NCI-H2029 treated with DMSO at 0.1 percent for 48 hours (cell line): ENCODE measurements around the gene PRR36.

Experiments used
- DNase-seq: peaks from one replicate; lab custom pipeline; 2025; lab: John Stamatoyannopoulos, UW

PRR36 gene

GRCh38 chr19:7845390-7846154 is 28.6 kb downstream of the PRR36 start:
- no peak for DNase-seq

DNA sequence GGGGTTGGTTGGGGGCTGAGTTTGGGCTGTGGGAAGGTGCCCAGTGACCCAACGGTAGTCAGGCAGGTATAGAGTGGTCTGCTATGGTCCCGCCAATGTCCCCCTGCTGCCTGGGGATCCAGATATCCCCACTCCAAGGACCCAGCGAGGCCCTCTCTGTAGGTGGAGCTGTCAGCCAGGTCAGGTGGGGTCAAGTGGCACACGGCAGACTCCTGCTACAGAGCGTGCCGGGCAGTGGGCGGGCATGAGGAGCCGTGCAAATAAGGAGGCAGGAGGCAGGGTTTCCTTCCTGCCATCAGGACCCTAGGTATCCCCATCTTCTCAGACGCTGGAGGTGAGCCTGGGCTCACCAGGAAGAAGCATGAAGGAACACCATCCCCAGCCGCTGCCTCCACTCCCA is 29.2 kb downstream of the PRR36 start:
- DNase-seq = no peak

DNA sequence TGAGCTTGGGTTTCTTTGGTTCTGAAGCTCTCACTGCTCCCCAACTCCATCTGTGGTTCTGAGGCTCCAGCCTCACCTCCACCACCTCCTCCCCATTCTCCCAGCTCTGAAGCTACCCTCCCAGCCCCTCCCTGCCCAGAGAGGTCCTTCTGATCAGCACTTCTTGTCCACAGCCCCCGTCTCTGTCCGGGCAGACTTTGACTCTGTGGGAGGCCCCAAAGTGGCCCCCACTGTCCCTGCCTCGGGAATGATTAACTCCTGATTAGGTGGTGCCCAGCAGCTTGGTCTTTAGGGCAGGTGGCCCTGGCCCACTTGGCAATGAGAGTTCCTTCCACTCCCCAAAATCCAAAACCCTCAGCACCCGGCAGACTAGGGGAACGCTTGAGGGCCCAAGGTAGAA is 29.8 kb downstream of the PRR36 start:
- no peak for DNase-seq

DNA sequence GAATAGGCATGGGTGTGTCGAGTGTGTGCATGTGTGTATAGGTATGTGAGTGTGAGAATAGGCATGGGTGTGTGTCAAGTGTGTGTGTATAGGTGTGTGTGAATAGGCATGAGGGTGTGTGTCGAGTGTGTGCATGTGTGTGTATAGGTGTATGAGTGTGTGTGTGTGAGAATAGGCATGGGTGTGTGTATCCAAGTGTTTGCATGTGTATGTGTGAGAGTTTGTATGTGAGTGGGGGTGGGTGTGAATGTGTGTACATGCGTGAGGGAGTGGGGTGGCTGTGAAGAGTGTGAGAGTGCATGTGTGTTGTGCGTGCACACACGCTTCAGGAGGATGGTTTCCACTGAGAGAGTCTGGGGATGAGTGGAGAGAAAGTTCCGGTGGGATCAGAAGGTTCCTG is 30.7 kb downstream of the PRR36 start:
- DNase-seq = no peak

GRCh38 chr19:7842661-7843294 is 31.4 kb downstream of the PRR36 start:
- no peak for DNase-seq

DNA sequence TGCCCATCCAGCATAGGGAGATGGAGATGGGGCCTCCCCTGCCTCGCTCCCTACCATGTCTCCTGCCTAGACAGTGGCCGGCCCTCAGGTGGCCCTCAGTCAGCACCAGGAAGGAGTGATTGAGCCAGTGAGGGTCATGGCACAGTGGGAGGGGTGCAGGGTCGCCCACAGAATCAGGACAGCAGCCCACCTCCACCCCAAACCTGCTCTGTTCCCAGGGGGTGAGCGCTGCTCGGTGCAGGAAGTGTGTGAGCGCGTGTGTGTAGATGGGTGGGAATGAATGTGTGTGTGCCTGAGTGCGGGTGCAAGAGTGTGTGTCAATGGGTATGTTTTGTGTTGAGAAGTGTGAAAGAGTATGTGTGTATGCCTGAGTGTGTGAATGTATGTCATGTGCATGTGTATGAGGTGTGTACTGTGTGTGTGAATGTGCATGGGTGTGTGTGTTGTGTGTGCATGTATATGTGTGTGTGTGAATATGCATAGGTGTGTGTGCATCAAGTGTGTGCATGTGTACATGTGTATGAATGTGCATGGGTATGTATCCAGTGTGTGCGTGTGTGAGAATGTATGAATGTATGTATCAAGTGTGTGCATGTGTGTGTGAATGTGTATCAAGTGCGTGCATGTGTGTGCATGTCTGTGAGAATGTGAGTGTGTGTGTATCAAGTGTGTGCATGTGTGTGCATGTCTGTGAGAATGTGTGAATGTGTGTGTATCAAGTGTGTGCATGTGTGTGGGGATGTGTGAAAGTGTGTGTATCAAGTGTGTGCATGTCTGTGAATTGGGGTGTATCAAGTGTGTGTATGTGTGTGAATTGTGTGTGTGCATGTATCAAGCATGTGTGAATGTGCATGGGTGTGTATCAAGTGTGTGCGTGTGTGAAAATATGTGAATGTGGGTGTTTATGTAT is 32.2 kb downstream of the PRR36 start:
- DNase-seq = no peak

GRCh38 chr19:7840629-7841028 is 33.6 kb downstream of the PRR36 start:
- no peak for DNase-seq

DNA sequence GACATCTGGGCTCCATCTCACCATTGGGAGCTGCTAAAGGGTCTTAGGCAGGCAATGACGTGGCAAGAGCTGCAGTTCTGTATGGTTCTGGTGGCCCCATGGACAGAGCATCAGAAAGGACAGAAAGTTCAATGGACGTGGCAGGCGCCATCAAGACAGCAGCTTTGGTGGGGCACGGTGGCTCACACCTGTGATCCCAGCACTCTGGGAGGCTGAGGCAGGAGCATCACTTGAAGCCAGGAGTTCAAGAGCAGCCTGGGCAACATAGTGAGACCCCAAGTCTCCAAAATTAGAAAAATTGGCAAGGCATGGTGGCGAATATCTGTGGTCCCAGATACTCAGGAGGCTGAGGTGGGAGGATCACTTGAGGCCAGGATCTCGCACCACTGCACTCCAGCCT is 34.7 kb downstream of the PRR36 start:
- DNase-seq = no peak

DNA sequence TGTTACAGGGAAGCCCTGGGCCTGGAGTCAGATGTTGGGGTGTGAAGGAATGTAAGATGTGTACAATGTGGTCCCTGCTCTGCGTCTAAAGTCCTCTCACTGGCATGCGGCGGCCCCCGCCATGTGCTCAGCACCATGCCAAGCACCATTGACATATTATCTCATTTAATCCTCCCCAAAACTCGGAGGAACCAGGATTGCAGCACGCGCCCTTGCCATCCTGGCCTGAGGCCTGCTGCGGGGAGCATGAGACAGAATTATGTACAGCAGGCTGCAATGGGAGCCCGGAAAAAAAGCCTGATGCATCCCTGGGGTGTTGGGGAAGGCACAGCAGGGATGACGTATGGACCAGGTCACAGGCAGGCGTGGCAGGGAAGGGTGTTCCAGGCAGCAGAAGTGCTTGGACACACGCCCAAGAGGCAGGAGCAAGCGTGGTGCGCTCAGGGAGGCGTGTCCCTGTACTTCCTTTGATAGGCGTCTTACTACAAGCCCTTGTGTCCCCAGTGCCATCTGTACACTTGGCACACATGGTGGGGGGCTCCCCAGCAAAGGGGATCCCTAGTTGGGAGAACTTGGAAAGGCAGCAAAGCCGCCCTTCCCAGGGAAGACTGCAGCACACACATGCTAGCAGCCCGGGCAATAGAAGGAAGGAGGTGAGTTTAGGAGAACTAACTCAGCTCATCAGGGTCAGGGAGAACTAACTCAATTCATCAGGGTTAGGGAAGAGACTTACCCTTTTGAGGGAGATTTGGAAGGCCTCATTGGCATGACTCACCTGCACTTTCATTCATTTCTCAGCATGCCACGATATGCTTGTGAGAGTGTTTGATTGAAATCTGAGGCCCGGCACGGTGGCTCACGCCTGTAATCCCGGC is 40.7 kb downstream of the PRR36 start:
- DNase-seq = peak; percentile 52

DNA sequence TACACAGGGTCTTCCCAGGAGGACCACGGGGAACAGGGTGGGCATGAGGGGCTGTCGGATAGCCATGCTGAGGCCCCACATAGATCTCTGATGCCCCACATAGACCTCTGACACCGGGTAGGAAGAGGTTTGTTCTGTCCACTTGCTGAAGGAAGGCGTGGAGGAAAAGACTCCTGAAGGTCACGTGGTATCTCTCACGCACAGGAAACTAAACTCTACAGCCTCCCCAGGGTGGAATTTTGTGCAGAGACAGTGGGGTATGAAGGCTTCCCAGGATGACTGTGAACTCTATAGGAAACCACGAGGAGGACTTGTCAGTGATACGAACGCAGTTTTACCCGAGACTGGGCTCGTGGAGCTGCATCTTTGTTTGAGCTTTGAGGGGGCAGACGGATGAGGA is 41.4 kb downstream of the PRR36 start:
- no peak for DNase-seq

- no peak for DNase-seq
Measured at GRCh38 chr19:7832009-7832408, 42.2 kb downstream of the PRR36 start.

- DNase-seq = no peak
Measured at GRCh38 chr19:7831452-7831851, 42.7 kb downstream of the PRR36 start.

- no peak for DNase-seq
Measured at GRCh38 chr19:7830823-7831222, 43.4 kb downstream of the PRR36 start.

GRCh38 chr19:7830272-7830771 is 43.9 kb downstream of the PRR36 start:
- DNase-seq = no peak

DNA sequence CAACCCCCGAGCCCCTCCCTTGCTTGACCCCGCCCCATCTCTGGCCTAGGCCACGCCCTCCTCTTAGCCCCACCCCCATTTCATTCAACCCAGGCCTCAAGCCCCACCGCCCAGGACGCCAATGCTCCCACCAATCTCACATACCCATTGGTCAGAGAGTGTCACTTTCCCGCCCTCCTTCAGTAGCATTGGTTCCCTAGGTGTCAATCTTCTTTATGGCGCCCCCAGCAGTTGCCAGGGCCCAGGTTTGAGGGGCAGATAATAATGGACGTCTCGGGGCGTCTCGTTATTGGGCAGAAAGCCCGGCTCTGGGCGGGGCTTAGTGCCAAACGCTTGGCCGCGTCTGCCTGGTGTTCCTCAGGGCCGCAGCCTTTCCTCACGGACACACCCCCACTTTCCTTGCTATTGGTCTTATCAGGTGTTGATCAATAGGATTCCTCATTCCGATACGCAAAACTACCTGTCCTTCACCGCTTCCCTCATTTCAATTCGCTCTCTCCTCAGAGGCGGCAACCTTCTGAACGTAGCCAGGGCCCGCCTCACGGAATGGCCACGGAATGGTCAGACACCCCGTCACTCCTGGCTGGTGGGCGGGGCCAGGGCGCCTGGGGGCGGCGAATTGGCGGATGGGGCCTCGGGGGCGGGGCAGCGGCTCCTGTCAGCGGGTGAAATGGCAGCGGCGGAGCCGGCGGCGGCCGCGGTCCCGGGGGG is 44.5 kb downstream of the PRR36 start, which contains the start of gene EVI5L:
EVI5L (plus strand) TSS at position 658 of the 711 bp plus-strand sequence. CDS start 16,325 bp downstream, outside the sequence.
- DNase-seq = peak; percentile 99

GRCh38 chr19:7829166-7829520 is 45.0 kb downstream of the PRR36 start:
- no peak for DNase-seq

GRCh38 chr19:7823686-7824301 is 50.4 kb downstream of the PRR36 start:
- DNase-seq = no peak

GRCh38 chr19:7822910-7823515 is 51.2 kb downstream of the PRR36 start:
- DNase-seq = no peak

DNA sequence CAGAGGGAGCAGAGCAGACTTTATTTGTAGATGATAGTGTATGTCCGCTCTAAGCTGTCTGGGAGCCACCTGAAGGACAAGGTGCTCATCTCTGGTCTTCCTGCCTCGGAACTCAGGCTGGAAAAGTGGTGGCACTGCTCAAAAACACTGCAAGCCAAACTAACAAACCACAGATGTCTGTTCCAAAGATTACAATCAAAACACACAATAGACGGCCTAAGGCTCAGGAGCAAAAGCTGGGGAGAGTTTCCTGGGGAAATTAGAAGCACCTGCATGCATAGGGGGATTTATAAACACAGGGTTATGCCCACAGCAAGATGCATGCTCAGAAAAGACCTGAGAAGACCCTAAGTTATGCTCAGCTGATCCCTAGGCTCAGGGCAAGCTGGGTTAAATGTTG is 53.6 kb downstream of the PRR36 start:
- no peak for DNase-seq

- no peak for DNase-seq
Measured at GRCh38 chr19:7819337-7819736, 54.9 kb downstream of the PRR36 start.
